Endodermal cell (in vitro differentiated cells): Measurements from ENCODE around the gene LGMN. TPM values are rescaled to one million over a fixed set of nuclear protein-coding genes. Genes with fewer than 3 reads are reported as not detected.

ENCODE experiments used
- DNase-seq: peaks from one replicate; pipeline ENCODE4 v3.0.0-alpha.2; 2017
- H3K27ac ChIP-seq: 2 replicates; pipeline ENCODE4 v1.5.1; 2013; ENCODE audit warnings: mild to moderate bottlenecking, low read depth, low read length, moderate library complexity
- H3K27me3 ChIP-seq: 2 replicates; pipeline ENCODE4 v1.6.1; 2013; ENCODE audit warnings: mild to moderate bottlenecking, low read length, moderate library complexity; ENCODE audit not compliant: insufficient read depth, control insufficient read depth, poor library complexity, severe bottlenecking
- H3K36me3 ChIP-seq: 2 replicates; pipeline ENCODE4 v1.7.0; 2013; ENCODE audit warnings: mild to moderate bottlenecking, low read length, moderate library complexity; ENCODE audit not compliant: control insufficient read depth, insufficient read depth
- H3K4me1 ChIP-seq: one replicate; pipeline ENCODE4 v1.7.0; 2013; ENCODE audit warnings: low read length; ENCODE audit not compliant: control insufficient read depth, insufficient read depth
- H3K4me3 ChIP-seq: 2 replicates; pipeline ENCODE4 v1.5.1; 2013; ENCODE audit warnings: mild to moderate bottlenecking, low read length, moderate library complexity
- H3K9ac ChIP-seq: 2 replicates; pipeline ENCODE4 v1.6.1; 2013; ENCODE audit warnings: mild to moderate bottlenecking, low read length, moderate library complexity; ENCODE audit not compliant: poor library complexity, severe bottlenecking; ENCODE audit errors: extremely low read depth
- H3K9me3 ChIP-seq: 2 replicates; pipeline ENCODE4 v1.6.1; 2013; ENCODE audit warnings: mild to moderate bottlenecking, low read length, moderate library complexity; ENCODE audit not compliant: control insufficient read depth
- H3K27ac Mint-ChIP-seq: 2 replicates; pipeline ENCODE4 v1.8.0; 2020; ENCODE audit warnings: mixed read lengths
- H3K27me3 Mint-ChIP-seq: 2 replicates; pipeline ENCODE4 v1.8.0; 2021; ENCODE audit warnings: mild to moderate bottlenecking, mixed read lengths; ENCODE audit not compliant: insufficient read depth
- H3K36me3 Mint-ChIP-seq: 2 replicates; pipeline ENCODE4 v1.8.0; 2020; ENCODE audit warnings: low read depth, mixed read lengths
- H3K4me1 Mint-ChIP-seq: 2 replicates; pipeline ENCODE4 v1.8.0; 2020; ENCODE audit warnings: mixed read lengths
- H3K4me3 Mint-ChIP-seq: 2 replicates; pipeline ENCODE4 v1.8.0; 2020; ENCODE audit warnings: mild to moderate bottlenecking, moderate library complexity, mixed read lengths
- H3K9me3 Mint-ChIP-seq: 2 replicates; pipeline ENCODE4 v1.8.0; 2020; ENCODE audit warnings: mild to moderate bottlenecking, mixed read lengths
- CTCF ChIP-seq: fragments of 200-600 bp; sonication (generic); conservative IDR thresholded peaks from 2 replicates; pipeline ENCODE4 v1.5.0; 2021; ENCODE audit warnings: antibody characterized with exemption, mild to moderate bottlenecking
- WGBS, 2 experiments: methylation state at CpG; one replicate each; pipeline versions ENCODE4 v1.1.5 to v1.1.7; 2013; ENCODE audit warnings: missing lambda C conversion rate in 2 of 2, mixed read lengths in 1 of 2; ENCODE audit not compliant: insufficient coverage in 1 of 2, insufficient read length in 1 of 2; 5-methylcytosine and 5-hydroxymethylcytosine counted together
- total RNA-seq, 2 donors: library from RNA; stranded (reverse); fragmentation: NEBNext Ultra II Directional in 1 of 2; extraction: Animal tissue kit (Norgen Biotek cat#: 25700) in 1 of 2; gene quantifications; 2 replicates in 1 of 2; 3 replicates in 1 of 2; pipeline ENCODE4 v1.2.1, GENCODE V29; 2021

LGMN gene
- total RNA-seq, 2 donors from 2014 or later = 61.4 to 87.2 TPM

- no peak overlapping the region for H3K27ac ChIP-seq
- Mint-ChIP-seq H3K9me3 (no peaks in the 10 kb centered on the region), H3K27ac (no peak overlapping the region), H3K4me1 (no peaks in the 10 kb centered on the region), H3K4me3 (no peak overlapping the region), H3K27me3 (no peaks in the 10 kb centered on the region), H3K36me3 (peaks cover 3% of the 10 kb centered on the region)
- H3K9me3 ChIP-seq = no peaks in the 10 kb centered on the region
- H3K36me3 ChIP-seq = no peaks in the 10 kb centered on the region
- no peak for TF ChIP-seq CTCF
- no peaks in the 10 kb centered on the region for H3K4me1 ChIP-seq
- DNase-seq = no peak
- WGBS, 2 experiments = 89 to 100% methylated on average over 1 to 4 of the region's 4 CpGs
- no peaks in the 10 kb centered on the region for H3K27me3 ChIP-seq
- H3K9ac ChIP-seq = no peak overlapping the region
- H3K4me3 ChIP-seq = no peak overlapping the region
These were observed 69.2 kb downstream of the LGMN start for GRCh38 chr14:92679246-92679645.

- no peak overlapping the region for H3K4me3 ChIP-seq
- Mint-ChIP-seq H3K36me3 (peaks cover 3% of the 10 kb centered on the region), H3K27me3 (no peaks in the 10 kb centered on the region), H3K9me3 (no peaks in the 10 kb centered on the region), H3K4me3 (no peak overlapping the region), H3K27ac (no peak overlapping the region), H3K4me1 (no peaks in the 10 kb centered on the region)
- H3K4me1 ChIP-seq = no peaks in the 10 kb centered on the region
- TF ChIP-seq CTCF = no peak
- 85 to 87% methylated on average over 4 to 5 of the region's 5 CpGs for WGBS, 2 experiments
- H3K36me3 ChIP-seq = no peaks in the 10 kb centered on the region
- H3K9me3 ChIP-seq = no peaks in the 10 kb centered on the region
- no peaks in the 10 kb centered on the region for H3K27me3 ChIP-seq
- H3K9ac ChIP-seq = no peak overlapping the region
- no peak overlapping the region for H3K27ac ChIP-seq
- no peak for DNase-seq
These were observed 69.7 kb downstream of the LGMN start for GRCh38 chr14:92678766-92679165.

GRCh38 chr14:92677955-92678354, 70.5 kb downstream of the LGMN start:
- H3K4me3 Mint-ChIP-seq = no peak overlapping the region
- no peaks in the 10 kb centered on the region for H3K9me3 Mint-ChIP-seq
- peaks cover 3% of the 10 kb centered on the region for H3K36me3 Mint-ChIP-seq
- no peak overlapping the region for H3K27ac Mint-ChIP-seq
- Histone ChIP-seq H3K27me3 (no peaks in the 10 kb centered on the region), H3K27ac (no peak overlapping the region), H3K9ac (no peak overlapping the region), H3K4me1 (no peaks in the 10 kb centered on the region), H3K4me3 (no peak overlapping the region), H3K9me3 (no peaks in the 10 kb centered on the region), H3K36me3 (no peaks in the 10 kb centered on the region)
- H3K4me1 Mint-ChIP-seq = no peaks in the 10 kb centered on the region
- 90 to 100% methylated on average over 1 to 2 of the region's 2 CpGs for WGBS, 2 experiments
- DNase-seq = no peak
- no peaks in the 10 kb centered on the region for H3K27me3 Mint-ChIP-seq
- no peak for TF ChIP-seq CTCF
